ENCODE data around the gene LMTK2.

DNA sequence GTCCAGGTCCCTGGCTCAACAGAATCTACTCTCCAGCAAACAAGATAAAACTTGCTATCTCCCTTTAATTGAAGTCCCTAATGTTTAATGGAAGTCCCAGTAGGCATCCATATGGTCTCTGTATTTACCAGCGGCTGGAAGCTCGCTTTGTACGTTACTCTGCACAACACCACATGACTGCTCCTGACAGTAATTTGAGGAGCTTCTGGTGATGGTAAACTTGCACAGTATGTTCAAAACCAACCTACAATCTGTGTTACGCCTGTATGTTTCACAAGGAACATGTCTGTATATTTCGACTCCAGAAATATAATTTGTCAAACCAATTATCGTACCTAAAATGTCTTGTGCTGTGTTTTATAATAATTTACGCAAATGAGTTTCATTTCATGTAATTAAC lies 149.8 kb downstream of the LMTK2 start:
- TF ChIP-seq POLR2A (IDR thresholded peaks at IDR 0.05; ENCODE audit: low read length) (no peak), GATA1 (IDR thresholded peaks at IDR 0.05; ENCODE audit: low read depth, low read length) (no peak)
